NCI-H146 treated with DMSO at 0.1 percent for 48 hours (cell line): Measurements from ENCODE around the gene EP300.
"Not testable (repeated sequence)": the region's sequence is repeated elsewhere in the genome, so short reads cannot be mapped to it uniquely, and the experiment has no call there.

ENCODE experiments used
- DNase-seq: peaks from one replicate; lab custom pipeline; 2025; ENCODE audit not compliant: unreplicated experiment; lab: John Stamatoyannopoulos, UW

EP300 gene

GRCh38 chr22:41146573-41146972, 54.2 kb downstream of the EP300 start:
- DNase-seq = no peak

- DNase-seq = no peak
These were observed 55.3 kb downstream of the EP300 start for GRCh38 chr22:41147722-41148121.

GRCh38 chr22:41152902-41153301, 60.5 kb downstream of the EP300 start:
- DNase-seq = no peak

- DNase-seq = no peak
These were observed 64.7 kb downstream of the EP300 start for GRCh38 chr22:41157083-41157482.

- no peak for DNase-seq
These were observed 76.8 kb downstream of the EP300 start for GRCh38 chr22:41169157-41169556.

- no peak for DNase-seq
These were observed 79.6 kb downstream of the EP300 start for GRCh38 chr22:41171996-41172395.

- DNase-seq = no peak
These were observed 83.2 kb downstream of the EP300 start for GRCh38 chr22:41175546-41175945.

GRCh38 chr22:41177040-41177621, 84.7 kb downstream of the EP300 start:
- DNase-seq = no peak

- no peak for DNase-seq
These were observed 85.4 kb downstream of the EP300 start for GRCh38 chr22:41177622-41178424.

GRCh38 chr22:41178425-41178975, 86.1 kb downstream of the EP300 start:
- DNase-seq = no peak

- not testable (repeated sequence) for DNase-seq
These were observed 88.0 kb downstream of the EP300 start for GRCh38 chr22:41180362-41180761.

GRCh38 chr22:41180926-41181325, 88.5 kb downstream of the EP300 start:
- DNase-seq = no peak

- no peak for DNase-seq
These were observed 89.2 kb downstream of the EP300 start for GRCh38 chr22:41181349-41182241.

GRCh38 chr22:41184679-41185078, 92.3 kb downstream of the EP300 start:
- DNase-seq = no peak

GRCh38 chr22:41191467-41191866, 99.1 kb downstream of the EP300 start:
- DNase-seq = no peak

GRCh38 chr22:41193829-41194228, 101.4 kb downstream of the EP300 start:
- no peak for DNase-seq

GRCh38 chr22:41197038-41197972, 104.9 kb downstream of the EP300 start:
- peak; percentile 37 for DNase-seq

- peak; percentile 25 for DNase-seq
These were observed 105.7 kb downstream of the EP300 start for GRCh38 chr22:41198027-41198580.

GRCh38 chr22:41201141-41201540, 108.7 kb downstream of the EP300 start:
- no peak for DNase-seq

- no peak for DNase-seq
These were observed 110.7 kb downstream of the EP300 start for GRCh38 chr22:41203118-41203517.
